ENCODE measurements around the gene GUCA2B.

Gene GUCA2B

DNA sequence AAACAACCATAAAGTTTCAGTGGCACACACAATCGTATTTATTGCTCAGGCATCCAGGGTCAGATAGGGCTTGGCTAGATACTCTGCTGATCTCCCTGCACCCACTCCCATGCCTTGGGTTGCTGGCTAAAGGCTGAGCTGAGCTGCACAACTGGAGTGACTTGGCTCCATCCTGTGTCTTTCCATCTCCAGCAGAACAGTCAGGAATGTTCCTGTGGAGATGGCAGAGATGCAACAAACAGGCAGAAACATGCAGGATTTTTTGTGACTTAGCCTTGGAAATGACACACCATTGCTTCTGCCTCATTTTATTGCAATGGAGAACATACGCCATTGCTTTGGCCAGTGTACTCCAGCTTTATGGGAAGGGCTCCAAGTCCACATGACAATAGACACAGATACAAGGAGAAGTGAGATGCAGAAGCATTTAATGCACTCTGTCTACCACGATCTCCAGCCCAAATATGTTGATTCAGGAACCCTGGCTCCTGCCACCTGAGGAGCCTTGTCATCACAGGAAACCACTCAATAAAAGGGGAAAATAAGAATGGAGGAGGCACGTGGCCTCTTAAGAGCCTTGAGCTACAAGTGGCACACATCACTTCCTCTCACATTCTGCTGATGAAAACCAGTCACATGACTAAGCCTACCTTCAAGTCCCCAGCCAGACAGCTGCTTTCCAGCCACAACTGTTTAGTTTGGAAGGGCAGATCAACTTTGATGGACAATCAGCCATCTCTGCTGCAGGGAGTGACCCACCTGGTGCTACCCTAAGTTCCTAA is 10.1 kb upstream of the GUCA2B start:
- Histone ChIP-seq H3K27me3 (ENCODE audit: insufficient read depth, poor library complexity, severe bottlenecking) (no peaks in the 10 kb centered on the region), H3K27ac (replicated peaks) (no peak overlapping the region), H3K4me3 (replicated peaks; ENCODE audit: insufficient read depth, low read length) (no peak overlapping the region)
- peak; percentile 76; the same call in 1 of the 2 replicates for TF ChIP-seq SPI1 (IDR thresholded peaks at IDR 0.05; ENCODE audit: borderline replicate concordance, low read depth)
- TF ChIP-seq GABPA (IDR thresholded peaks at IDR 0.05; ENCODE audit: low read depth), result no peak
- DNase-seq (ENCODE audit: low read depth in 1 of 2, low spot score in 1 of 2), result peak in 1 of 2 experiments; percentile 50

DNA sequence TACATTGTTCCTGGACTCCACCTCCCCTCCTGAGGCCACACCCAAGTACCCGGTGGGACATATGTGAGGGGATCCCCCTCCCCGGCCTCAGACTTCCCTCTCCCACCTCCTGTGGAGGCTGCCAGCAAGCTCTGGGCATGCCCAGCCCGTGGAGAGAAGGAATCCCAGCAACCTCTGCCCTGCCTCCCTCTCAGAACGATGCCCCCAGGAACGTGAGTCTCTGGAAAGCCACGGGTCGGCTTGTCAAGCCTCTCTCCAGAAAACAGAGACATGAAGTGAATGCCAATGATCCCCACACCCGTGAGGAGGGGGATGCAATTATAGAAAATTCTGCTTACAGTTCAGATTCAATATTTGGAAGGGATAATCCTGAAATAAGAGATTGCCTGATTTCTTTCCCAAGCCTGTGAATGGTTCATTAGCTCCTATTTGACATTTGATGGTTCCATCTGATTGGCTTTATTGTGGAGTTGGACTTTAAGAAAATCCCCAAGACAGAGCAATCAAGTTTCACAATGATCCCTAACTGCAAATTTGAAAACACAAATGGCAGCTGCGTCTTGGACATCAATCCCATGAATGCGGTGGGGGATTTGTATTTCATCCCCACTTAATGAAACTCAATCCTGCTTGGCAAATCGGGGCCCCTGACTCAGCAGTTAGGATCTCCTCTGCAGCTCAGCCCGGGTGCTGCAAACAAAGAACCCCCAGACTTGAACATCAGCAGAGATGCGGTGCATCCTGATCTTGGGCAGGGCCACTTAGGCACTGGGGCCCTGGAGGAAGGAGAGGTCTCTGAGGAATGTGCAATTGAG is 9.1 kb upstream of the GUCA2B start:
- H3K27me3 ChIP-seq (ENCODE audit: insufficient read depth, poor library complexity, severe bottlenecking), result no peaks in the 10 kb centered on the region
- no peak overlapping the region for H3K27ac ChIP-seq (replicated peaks)
- TF ChIP-seq REST (IDR thresholded peaks at IDR 0.05; ENCODE audit: insufficient replicate concordance, low read depth) (no peak), POLR2AphosphoS5 (IDR thresholded peaks at IDR 0.05; ENCODE audit: low read depth) (no peak), SPI1 (IDR thresholded peaks at IDR 0.05; ENCODE audit: borderline replicate concordance, low read depth) (no peak), GABPA (IDR thresholded peaks at IDR 0.05; ENCODE audit: low read depth) (no peak), CTCF (IDR thresholded peaks at IDR 0.05; ENCODE audit: insufficient read depth, low read length) (no peak)
- DNase-seq (ENCODE audit: low read depth in 1 of 2, low spot score in 1 of 2), result no peak
- no peak overlapping the region for H3K4me3 ChIP-seq (replicated peaks; ENCODE audit: insufficient read depth, low read length)

GRCh38 chr1:42144711-42145388 is 8.4 kb upstream of the GUCA2B start:
- H3K4me3 ChIP-seq (replicated peaks; ENCODE audit: insufficient read depth, low read length), result no peak overlapping the region
- DNase-seq (ENCODE audit: low read depth in 1 of 2, low spot score in 1 of 2), result no peak
- TF ChIP-seq SPI1 (IDR thresholded peaks at IDR 0.05; ENCODE audit: borderline replicate concordance, low read depth) (no peak), CTCF (IDR thresholded peaks at IDR 0.05; ENCODE audit: insufficient read depth, low read length) (no peak), REST (IDR thresholded peaks at IDR 0.05; ENCODE audit: insufficient replicate concordance, low read depth) (no peak), GABPA (IDR thresholded peaks at IDR 0.05; ENCODE audit: low read depth) (no peak), POLR2AphosphoS5 (IDR thresholded peaks at IDR 0.05; ENCODE audit: low read depth) (no peak)
- H3K27me3 ChIP-seq (ENCODE audit: insufficient read depth, poor library complexity, severe bottlenecking), result peaks cover 4% of the 10 kb centered on the region
- H3K27ac ChIP-seq (replicated peaks), result no peak overlapping the region

GRCh38 chr1:42145389-42145716 is 7.9 kb upstream of the GUCA2B start:
- H3K4me3 ChIP-seq (replicated peaks; ENCODE audit: insufficient read depth, low read length), result no peak overlapping the region
- TF ChIP-seq GABPA (IDR thresholded peaks at IDR 0.05; ENCODE audit: low read depth) (0 out of 2 replicates have a peak, but pooled peaks have one; percentile 31), CTCF (IDR thresholded peaks at IDR 0.05; ENCODE audit: insufficient read depth, low read length) (no peak), REST (IDR thresholded peaks at IDR 0.05; ENCODE audit: insufficient replicate concordance, low read depth) (no peak), SPI1 (IDR thresholded peaks at IDR 0.05; ENCODE audit: borderline replicate concordance, low read depth) (peak; percentile 76)
- no peak overlapping the region for H3K27ac ChIP-seq (replicated peaks)
- DNase-seq (ENCODE audit: low read depth in 1 of 2, low spot score in 1 of 2), result peak in 1 of 2 experiments; percentile 61
- peaks cover 4% of the 10 kb centered on the region for H3K27me3 ChIP-seq (ENCODE audit: insufficient read depth, poor library complexity, severe bottlenecking)
